Keratinocyte (primary cell): Measurements from ENCODE around the gene PRICKLE3. TPM values are rescaled to one million over a fixed set of nuclear protein-coding genes. Genes with fewer than 3 reads are reported as not detected.

ENCODE experiments used
- DNase-seq: peaks from one replicate; pipeline ENCODE4 v3.0.0-alpha.2; 2011; ENCODE audit warnings: low read depth, missing footprints, low spot score
- FAIRE-seq: peaks from 2 replicates; lab custom pipeline; 2011; peaks lifted over from hg19 to GRCh38; lab: Jason Lieb, UNC
- H2AFZ ChIP-seq: 2 replicates; pipeline ENCODE4 v1.6.0; 2012; ENCODE audit warnings: low read length, control low read depth, inconsistent platforms; ENCODE audit not compliant: control insufficient read depth
- H3K27ac ChIP-seq: 2 replicates; pipeline ENCODE4 v1.5.1; 2011; ENCODE audit warnings: low read length; ENCODE audit not compliant: control insufficient read depth, insufficient read depth
- H3K27me3 ChIP-seq: 3 replicates; pipeline ENCODE4 v1.6.0; 2011; ENCODE audit warnings: low read length; ENCODE audit not compliant: control insufficient read depth, insufficient read depth; ENCODE audit errors: extremely low read depth
- H3K36me3 ChIP-seq, 2 experiments: 2 replicates in 1 of 2; 3 replicates in 1 of 2; pipeline ENCODE4 v1.5.1; 2011; ENCODE audit warnings: low read length in 2 of 2, mild to moderate bottlenecking in 1 of 2; ENCODE audit not compliant: control insufficient read depth in 2 of 2, insufficient read depth in 2 of 2; ENCODE audit errors: extremely low read depth in 1 of 2
- H3K4me1 ChIP-seq: 3 replicates; pipeline ENCODE4 v1.5.1; 2011; ENCODE audit warnings: low read length; ENCODE audit not compliant: control insufficient read depth, insufficient read depth; ENCODE audit errors: extremely low read depth
- H3K4me2 ChIP-seq: 3 replicates; pipeline ENCODE4 v1.6.0; 2011; ENCODE audit warnings: low read depth, low read length; ENCODE audit not compliant: control insufficient read depth, insufficient read depth; ENCODE audit errors: extremely low read depth
- H3K4me3 ChIP-seq, 3 experiments: fragments of 200-600 bp in 1 of 3; sonication (generic) in 1 of 3; 2 replicates in 2 of 3; 3 replicates in 1 of 3; pipeline ENCODE4 v1.5.1; 2011 to 2016; ENCODE audit warnings: low read length in 3 of 3, mild to moderate bottlenecking in 3 of 3, control low read depth in 2 of 3, inconsistent platforms in 1 of 3, low read depth in 1 of 3, mixed read lengths in 1 of 3, mixed run types in 1 of 3, moderate library complexity in 1 of 3; ENCODE audit not compliant: control insufficient read depth in 2 of 3, insufficient read depth in 2 of 3; ENCODE audit errors: extremely low read depth in 1 of 3
- H3K79me2 ChIP-seq: 2 replicates; pipeline ENCODE4 v1.6.0; 2012; ENCODE audit warnings: low read length; ENCODE audit not compliant: control insufficient read depth, insufficient read depth
- H3K9ac ChIP-seq: 3 replicates; pipeline ENCODE4 v1.6.0; 2011; ENCODE audit warnings: low read length; ENCODE audit not compliant: control insufficient read depth, insufficient read depth; ENCODE audit errors: extremely low read depth
- H3K9me1 ChIP-seq: 3 replicates; pipeline ENCODE4 v1.6.0; 2011; ENCODE audit warnings: low read length; ENCODE audit not compliant: control insufficient read depth, insufficient read depth; ENCODE audit errors: extremely low read depth
- H3K9me3 ChIP-seq: 2 replicates; pipeline ENCODE4 v1.5.1; 2012; ENCODE audit warnings: low read depth, low read length; ENCODE audit not compliant: control insufficient read depth
- H4K20me1 ChIP-seq: 3 replicates; pipeline ENCODE4 v1.6.0; 2011; ENCODE audit warnings: low read length; ENCODE audit not compliant: control insufficient read depth, insufficient read depth; ENCODE audit errors: extremely low read depth
- EZH2 ChIP-seq: IDR thresholded peaks from one replicate; pipeline ENCODE4 v1.6.1; 2012; ENCODE audit warnings: inconsistent platforms, mild to moderate bottlenecking, low read length, moderate library complexity
- dilution Hi-C: fragments of 300-500 bp; cut with MboI; formaldehyde crosslinking; loops from one replicate; pipeline ENCODE4 v1.7.0; 2020; ENCODE audit warnings: low sequenced_read_pairs; ENCODE audit not compliant: extremely low pct_ligation_motif_present
- polyA plus RNA-seq, 5 experiments: library from polyadenylated mRNA; depleted of rRNA in 3 of 5; stranded (reverse) in 3 of 5; stranded (forward) in 1 of 5; unstranded in 1 of 5; fragments of >200 nt; gene quantifications; 1 replicate in 1 of 5; 2 replicates in 3 of 5; 3 replicates in 1 of 5; pipeline versions ENCODE4 v1.2.1 to v1.2.3, GENCODE V29; 2011 to 2012; ENCODE audit warnings: missing spikeins in 2 of 5, low read depth in 1 of 5, low replicate concordance in 1 of 5
- TF ChIP-seq, protein P1 (sequence below), 3 experiments: IDR thresholded peaks in 1 of 3; conservative IDR thresholded peaks in 1 of 3; optimal IDR thresholded peaks in 1 of 3; 2 replicates in 2 of 3; 3 replicates in 1 of 3; pipeline versions ENCODE3 to v1.5.1; 2011; ENCODE audit warnings: low read length in 3 of 3, mild to moderate bottlenecking in 3 of 3, moderate library complexity in 2 of 3, control low read depth in 1 of 3, inconsistent platforms in 1 of 3; ENCODE audit not compliant: insufficient read depth in 2 of 3; ENCODE audit errors: extremely low read depth in 1 of 3

The PRICKLE3 gene
- polyA plus RNA-seq, 1 donor (not counting 4 experiments of a cell fraction or from before 2014, with no cell fraction given): 8.7 TPM

GRCh38 chrX:49179358-49179757, 6.8 kb downstream of the PRICKLE3 start:
- TF ChIP-seq EZH2: no peak
- TF ChIP-seq, protein P1, sequence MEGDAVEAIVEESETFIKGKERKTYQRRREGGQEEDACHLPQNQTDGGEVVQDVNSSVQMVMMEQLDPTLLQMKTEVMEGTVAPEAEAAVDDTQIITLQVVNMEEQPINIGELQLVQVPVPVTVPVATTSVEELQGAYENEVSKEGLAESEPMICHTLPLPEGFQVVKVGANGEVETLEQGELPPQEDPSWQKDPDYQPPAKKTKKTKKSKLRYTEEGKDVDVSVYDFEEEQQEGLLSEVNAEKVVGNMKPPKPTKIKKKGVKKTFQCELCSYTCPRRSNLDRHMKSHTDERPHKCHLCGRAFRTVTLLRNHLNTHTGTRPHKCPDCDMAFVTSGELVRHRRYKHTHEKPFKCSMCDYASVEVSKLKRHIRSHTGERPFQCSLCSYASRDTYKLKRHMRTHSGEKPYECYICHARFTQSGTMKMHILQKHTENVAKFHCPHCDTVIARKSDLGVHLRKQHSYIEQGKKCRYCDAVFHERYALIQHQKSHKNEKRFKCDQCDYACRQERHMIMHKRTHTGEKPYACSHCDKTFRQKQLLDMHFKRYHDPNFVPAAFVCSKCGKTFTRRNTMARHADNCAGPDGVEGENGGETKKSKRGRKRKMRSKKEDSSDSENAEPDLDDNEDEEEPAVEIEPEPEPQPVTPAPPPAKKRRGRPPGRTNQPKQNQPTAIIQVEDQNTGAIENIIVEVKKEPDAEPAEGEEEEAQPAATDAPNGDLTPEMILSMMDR (optimal IDR thresholded peaks at IDR 0.05 in 1 of 3, IDR thresholded peaks at IDR 0.05 in 1 of 3, conservative IDR thresholded peaks at IDR 0.05 in 1 of 3; ENCODE audit: extremely low read depth in 1 of 3, insufficient read depth in 2 of 3, low read length in 3 of 3): no peak
- Histone ChIP-seq H3K4me2 (no peak overlapping the region), H4K20me1 (no peaks in the 10 kb centered on the region), H3K4me1 (peaks cover 30% of the 10 kb centered on the region), H3K36me3 (peaks cover 4 to 6% of the 10 kb centered on the region in 2 experiments), H3K4me3 (no peak overlapping the region), H3K27me3 (no peaks in the 10 kb centered on the region), H2AFZ (no peak overlapping the region), H3K27ac (no peak overlapping the region), H3K9me1 (no peaks in the 10 kb centered on the region), H3K9me3 (no peaks in the 10 kb centered on the region), H3K79me2 (peaks cover 13% of the 10 kb centered on the region), H3K9ac (no peak overlapping the region)
- FAIRE-seq (no peak), DNase-seq (no peak)
- dilution Hi-C loops: no loop called here

DNA sequence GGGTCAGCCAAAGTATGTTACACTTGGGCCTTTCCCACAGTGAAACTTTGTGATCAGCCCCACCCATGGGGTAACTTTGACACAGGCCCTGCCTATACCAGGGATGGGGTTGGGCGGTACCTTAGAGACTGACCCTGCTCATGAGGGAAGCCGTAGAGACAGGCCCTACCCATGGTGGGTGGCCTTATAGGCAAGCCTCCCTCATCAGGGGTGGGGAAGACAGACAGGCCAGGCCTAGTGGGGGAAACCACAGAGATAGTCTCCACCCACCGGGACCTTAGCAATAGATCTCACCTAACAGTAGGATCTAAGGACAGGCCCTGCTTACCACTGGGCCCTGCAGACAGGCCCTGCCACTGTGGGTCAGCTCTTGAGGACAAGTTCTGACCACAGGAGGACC, 7.6 kb downstream of the PRICKLE3 start:
- H3K9me1 ChIP-seq: no peaks in the 10 kb centered on the region
- no peak overlapping the region for H3K4me2 ChIP-seq
- H3K27ac ChIP-seq: no peak overlapping the region
- no peaks in the 10 kb centered on the region for H3K27me3 ChIP-seq
- dilution Hi-C loops: no loop called here
- H3K9me3 ChIP-seq: no peaks in the 10 kb centered on the region
- TF ChIP-seq, protein P1 (optimal IDR thresholded peaks at IDR 0.05 in 1 of 3, IDR thresholded peaks at IDR 0.05 in 1 of 3, conservative IDR thresholded peaks at IDR 0.05 in 1 of 3; ENCODE audit: extremely low read depth in 1 of 3, insufficient read depth in 2 of 3, low read length in 3 of 3): no peak
- TF ChIP-seq EZH2: no peak
- no peak overlapping the region for H3K4me3 ChIP-seq
- no peak overlapping the region for H2AFZ ChIP-seq
- DNase-seq (no peak), FAIRE-seq (no peak)
- H3K36me3 ChIP-seq: peaks cover 1 to 5% of the 10 kb centered on the region in 2 experiments
- peaks cover 30% of the 10 kb centered on the region for H3K4me1 ChIP-seq
- H3K9ac ChIP-seq: no peak overlapping the region
- H4K20me1 ChIP-seq: no peaks in the 10 kb centered on the region
- H3K79me2 ChIP-seq: peaks cover 8% of the 10 kb centered on the region
